Activated T-helper 1 cell treated with Interleukin-2 at 50 U/mL for 16 hours (primary cell): Measurements from ENCODE around the gene ARF1.

Experiments
- DNase-seq: peaks from one replicate; pipeline ENCODE4 v3.0.0-alpha.2; 2020; ENCODE audit warnings: low read depth

Gene ARF1

GRCh38 chr1:228071839-228072657 lies 10.5 kb upstream of the ARF1 start:
- no peak for DNase-seq

GRCh38 chr1:228072658-228073043 lies 9.9 kb upstream of the ARF1 start:
- DNase-seq = no peak

GRCh38 chr1:228073061-228073856 lies 9.2 kb upstream of the ARF1 start:
- no peak for DNase-seq

GRCh38 chr1:228073857-228074545 lies 8.5 kb upstream of the ARF1 start:
- no peak for DNase-seq

- DNase-seq = no peak
Measured at GRCh38 chr1:228074954-228075730, 7.4 kb upstream of the ARF1 start.

GRCh38 chr1:228075801-228076271 lies 6.7 kb upstream of the ARF1 start:
- DNase-seq = no peak

GRCh38 chr1:228076796-228077430 lies 5.6 kb upstream of the ARF1 start:
- DNase-seq = no peak

GRCh38 chr1:228077565-228078330 lies 4.8 kb upstream of the ARF1 start:
- DNase-seq = no peak

- DNase-seq = no peak
Measured at GRCh38 chr1:228079013-228079412, 3.5 kb upstream of the ARF1 start.

GRCh38 chr1:228079601-228080263 lies 2.8 kb upstream of the ARF1 start:
- no peak for DNase-seq

- DNase-seq = no peak
Measured at GRCh38 chr1:228081144-228081543, 1.4 kb upstream of the ARF1 start.

GRCh38 chr1:228081578-228082213 lies 812 bp upstream of the ARF1 start:
- DNase-seq = no peak

- peak; percentile 32 for DNase-seq
Measured at GRCh38 chr1:228082918-228083870, 686 bp downstream of the ARF1 start.

- DNase-seq = no peak
Measured at GRCh38 chr1:228083871-228084278, 1.4 kb downstream of the ARF1 start.

GRCh38 chr1:228084325-228084724 lies 1.8 kb downstream of the ARF1 start:
- DNase-seq = no peak

GRCh38 chr1:228084797-228085196 lies 2.3 kb downstream of the ARF1 start:
- DNase-seq = no peak

GRCh38 chr1:228085287-228085951 lies 2.9 kb downstream of the ARF1 start:
- no peak for DNase-seq

- DNase-seq = no peak
Measured at GRCh38 chr1:228087771-228088251, 5.3 kb downstream of the ARF1 start.
